ENCODE data around the gene MIER3.

The MIER3 gene

DNA sequence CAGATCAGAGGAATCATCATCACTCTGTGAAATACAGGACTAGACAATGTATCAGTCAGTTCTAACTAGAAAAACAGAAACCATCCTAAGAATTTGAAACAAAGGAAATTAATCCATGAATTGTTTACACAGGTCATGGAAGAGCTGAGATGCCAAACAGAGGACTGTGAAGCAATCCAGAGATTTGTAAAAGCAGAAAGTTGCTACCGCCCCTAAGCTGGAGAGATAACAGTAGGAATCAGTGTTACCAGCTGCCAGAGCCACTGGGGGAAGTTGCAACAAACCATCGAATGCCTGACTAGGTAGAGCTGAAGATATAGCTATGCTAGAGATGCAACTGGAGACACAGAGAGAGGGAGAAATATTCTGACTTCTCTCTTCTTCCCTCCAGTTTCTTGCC, 10.4 kb upstream of the MIER3 start:
- no peak for DNase-seq (ENCODE audit: low read depth in 2 of 2, low spot score in 1 of 2)

DNA sequence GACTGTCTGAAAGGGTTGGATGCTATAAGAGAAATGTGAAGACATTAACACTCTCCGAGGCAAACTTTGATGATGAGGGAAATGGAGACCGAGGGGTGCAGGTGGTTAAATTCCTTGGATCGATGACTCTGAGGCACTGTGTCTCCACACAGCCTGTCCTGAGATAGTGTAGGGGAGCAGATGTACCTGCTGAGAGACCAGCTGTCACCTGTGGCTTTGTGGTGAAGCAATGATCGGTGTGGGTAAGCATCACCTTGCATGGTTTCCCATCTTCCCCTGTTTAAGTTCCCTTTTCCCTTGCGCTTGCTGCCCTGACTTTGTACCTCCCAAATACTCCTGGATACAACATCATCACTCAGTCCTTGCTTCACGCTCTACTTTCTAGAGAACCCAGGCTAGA, 9.8 kb upstream of the MIER3 start:
- DNase-seq (ENCODE audit: low read depth in 2 of 2, low spot score in 1 of 2): no peak

DNA sequence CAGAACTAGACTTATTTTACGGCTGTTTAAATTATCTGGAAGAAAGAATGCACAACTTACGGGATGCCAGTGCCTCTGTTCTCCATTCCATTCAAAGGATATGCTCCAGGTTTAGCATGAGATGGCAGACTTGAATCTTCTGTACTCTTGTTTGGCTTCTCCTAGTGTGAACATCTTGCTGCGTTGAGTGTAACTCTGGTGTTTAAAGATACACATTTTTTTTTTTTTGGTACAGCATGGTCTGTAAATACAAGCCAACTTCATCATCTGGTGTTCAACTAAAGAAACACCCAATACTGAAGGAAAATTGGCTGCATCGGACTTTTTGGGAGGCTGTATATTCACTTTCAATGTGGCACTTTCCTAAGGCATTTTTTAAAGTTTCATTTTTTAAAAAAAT, 7.4 kb upstream of the MIER3 start:
- no peak for DNase-seq (ENCODE audit: low read depth in 2 of 2, low spot score in 1 of 2)

DNA sequence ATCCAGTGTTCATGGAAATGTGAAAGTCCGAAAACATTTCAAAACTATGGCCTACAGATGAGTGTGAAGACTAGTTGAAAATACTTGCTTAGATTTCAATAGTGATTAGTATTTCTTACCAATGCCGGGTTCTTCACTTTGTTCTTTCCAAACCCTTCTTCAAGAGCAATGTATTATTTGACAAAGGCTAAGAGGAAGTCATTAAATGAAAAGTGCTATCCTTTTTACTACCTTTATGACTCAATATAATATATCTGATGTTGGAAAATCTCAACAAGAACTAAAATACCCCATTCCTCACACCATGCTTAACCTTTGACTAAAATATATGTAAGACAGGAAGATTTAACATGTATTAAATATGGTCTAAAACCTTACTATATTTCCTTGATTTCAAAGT, 6.7 kb upstream of the MIER3 start:
- no peak for DNase-seq (ENCODE audit: low read depth in 2 of 2, low spot score in 1 of 2)

DNA sequence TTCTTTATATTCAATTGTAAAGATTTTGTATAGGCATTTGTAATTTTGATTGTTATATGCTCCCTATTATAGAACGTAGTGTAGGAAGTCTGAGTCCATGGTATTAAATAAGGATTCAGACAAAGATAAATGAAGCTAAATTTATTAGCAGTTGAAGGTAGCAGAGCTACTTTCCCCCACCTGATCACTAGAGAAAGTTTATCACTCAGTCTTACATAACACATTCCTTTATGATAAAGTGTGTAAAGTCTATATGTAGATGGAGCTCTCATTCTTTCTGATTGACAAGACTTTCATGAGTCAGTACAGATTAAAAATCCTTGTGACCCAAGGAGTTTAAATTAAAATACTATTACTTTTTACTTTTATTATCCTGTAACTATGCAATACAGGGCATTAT, 2.3 kb upstream of the MIER3 start:
- DNase-seq (ENCODE audit: low read depth in 2 of 2, low spot score in 1 of 2): no peak

DNA sequence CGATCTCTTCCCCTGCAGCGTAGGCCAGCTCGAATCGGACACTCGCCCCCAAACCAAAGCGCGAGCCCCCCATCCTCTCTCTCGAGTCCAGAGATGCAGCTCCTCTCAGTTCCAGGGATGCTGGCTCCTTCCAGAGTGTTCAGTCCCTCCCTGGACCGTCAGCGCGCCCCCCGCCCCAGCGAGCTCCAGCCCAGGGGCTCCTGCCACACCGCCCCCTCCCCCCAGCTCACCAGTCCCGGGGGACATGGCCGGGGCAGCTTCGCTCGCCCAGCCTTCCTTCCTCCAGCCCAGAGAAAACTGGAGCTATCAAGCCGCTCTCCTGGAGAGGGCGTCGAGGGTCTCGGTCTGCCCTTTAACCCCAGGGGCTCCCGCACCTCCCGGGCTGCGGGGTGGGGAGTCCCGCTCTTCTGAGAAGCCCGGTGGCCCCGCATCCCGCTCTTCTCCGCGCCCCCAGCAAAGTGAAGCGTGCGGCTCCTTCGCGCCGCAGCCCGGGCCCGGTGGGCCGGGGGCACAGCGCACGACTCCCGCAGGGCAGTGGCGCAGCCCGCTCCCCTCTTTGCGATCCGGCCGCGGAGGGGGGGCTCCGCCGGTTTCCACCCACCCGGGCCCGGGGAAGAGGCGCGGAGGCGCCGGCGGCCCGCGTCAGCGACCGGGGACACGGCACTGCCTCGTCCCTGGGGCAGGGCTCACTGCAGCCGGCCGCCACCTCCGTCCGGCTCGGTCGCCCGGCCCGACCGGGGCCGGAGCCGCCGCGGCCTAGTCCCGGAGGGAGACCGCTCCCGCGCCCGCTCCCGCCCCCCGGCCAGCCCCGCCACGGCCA, 587 bp downstream of the MIER3 start:
- DNase-seq (ENCODE audit: low read depth in 2 of 2, low spot score in 1 of 2): no peak

DNA sequence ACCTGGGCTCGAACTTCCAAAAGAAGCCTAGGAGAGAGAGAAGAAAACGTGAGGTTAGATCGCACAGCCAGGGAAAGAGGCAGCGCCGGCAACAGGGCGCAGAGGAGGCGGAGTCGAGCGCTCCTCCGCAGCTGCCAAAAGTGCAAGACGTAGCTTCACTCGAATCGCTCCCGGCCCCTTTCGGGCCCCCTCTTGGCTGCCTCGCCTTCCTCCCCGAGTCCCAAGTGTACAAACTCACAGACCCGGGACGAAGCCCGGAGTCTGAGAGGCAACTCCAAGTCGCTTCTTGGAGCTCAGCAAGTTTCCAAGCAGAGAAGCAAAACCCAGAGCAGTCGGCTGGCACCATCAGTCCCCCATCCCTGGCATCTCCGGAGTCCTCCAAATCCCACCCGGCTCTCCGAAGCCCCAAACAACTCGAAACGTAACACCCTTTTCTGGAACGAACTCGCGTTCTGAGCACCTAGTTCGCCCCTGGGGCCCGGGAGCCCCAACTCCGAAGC, 1.2 kb downstream of the MIER3 start:
- DNase-seq (ENCODE audit: low read depth in 2 of 2, low spot score in 1 of 2): peak in 1 of 2 donors; percentile 17

DNA sequence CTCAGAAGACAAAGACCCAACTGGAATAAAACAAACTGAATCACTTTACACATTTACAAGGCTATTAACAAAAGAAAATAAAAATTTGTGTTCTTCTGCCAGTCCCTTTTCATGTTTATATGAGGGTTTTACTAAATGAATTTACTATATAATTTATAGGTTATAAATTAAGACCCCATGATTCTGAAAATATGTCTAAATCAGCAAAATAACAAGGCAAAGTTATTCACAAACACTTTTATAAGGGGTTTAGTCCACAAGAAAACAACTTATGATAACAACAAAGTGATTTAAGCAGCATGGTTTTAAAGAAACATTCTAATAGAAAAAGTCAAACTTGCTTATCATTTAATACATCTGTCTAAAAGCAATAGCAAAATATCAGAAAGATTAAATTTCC, 4.9 kb downstream of the MIER3 start:
- no peak for DNase-seq (ENCODE audit: low read depth in 2 of 2, low spot score in 1 of 2)

DNA sequence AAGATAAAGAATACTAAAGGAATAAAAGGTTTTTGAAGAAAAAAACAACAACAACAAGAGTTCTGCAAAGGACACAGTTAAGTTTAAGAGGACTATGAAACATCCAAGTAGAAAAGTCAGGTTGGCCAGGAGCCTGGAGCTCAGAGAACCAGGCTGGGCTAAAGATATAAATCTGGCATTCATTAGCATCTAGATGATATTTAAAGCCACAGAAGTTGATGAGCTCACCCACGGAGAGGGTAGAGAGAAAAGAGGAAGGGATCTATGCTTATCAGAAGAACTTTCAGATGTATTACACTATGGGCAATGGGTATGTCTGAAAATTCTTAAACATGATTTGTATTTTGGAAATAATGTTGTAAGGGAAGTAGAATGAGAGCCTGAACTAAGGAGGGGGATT, 9.9 kb downstream of the MIER3 start:
- DNase-seq (ENCODE audit: low read depth in 2 of 2, low spot score in 1 of 2): no peak

DNA sequence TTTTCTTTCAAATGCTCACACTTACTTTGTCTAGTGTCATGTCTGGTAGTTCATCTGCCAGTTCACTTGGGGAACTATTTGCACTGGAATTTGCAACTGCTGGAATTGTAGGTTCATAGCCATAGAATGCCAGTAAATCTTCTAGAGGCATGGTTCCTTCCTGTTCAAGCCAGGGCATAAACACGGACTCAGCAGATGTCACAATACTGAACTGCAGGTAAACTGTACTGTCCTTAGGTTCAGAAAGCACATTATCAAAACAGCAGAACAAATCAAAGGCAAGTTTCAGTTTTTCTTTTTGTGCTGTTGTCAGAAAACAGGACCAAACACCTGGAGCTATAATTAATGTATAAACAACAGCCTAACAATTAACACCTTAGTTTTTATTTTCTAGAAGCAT, 13.1 kb downstream of the MIER3 start:
- no peak for DNase-seq (ENCODE audit: low read depth in 2 of 2, low spot score in 1 of 2)

DNA sequence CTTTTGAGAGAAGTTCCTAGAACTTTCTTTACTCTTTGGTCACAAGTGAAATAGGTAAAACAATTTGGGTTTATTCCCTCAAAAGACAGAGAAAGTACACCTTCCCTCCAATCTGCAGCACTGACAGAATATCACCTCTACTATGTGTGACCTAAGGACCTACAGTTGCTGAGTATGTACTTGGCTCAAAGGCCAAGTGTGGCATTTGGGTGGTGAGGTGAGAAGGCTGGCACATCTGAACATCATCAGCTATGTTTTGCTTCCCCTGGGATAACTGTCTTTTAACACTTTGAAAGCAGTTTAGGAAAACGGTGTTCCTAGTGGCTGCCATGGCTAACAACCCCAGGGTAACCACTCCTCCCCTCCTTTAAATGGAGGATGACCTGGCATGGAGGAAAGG, 17.6 kb downstream of the MIER3 start:
- no peak for DNase-seq (ENCODE audit: low read depth in 2 of 2, low spot score in 1 of 2)

DNA sequence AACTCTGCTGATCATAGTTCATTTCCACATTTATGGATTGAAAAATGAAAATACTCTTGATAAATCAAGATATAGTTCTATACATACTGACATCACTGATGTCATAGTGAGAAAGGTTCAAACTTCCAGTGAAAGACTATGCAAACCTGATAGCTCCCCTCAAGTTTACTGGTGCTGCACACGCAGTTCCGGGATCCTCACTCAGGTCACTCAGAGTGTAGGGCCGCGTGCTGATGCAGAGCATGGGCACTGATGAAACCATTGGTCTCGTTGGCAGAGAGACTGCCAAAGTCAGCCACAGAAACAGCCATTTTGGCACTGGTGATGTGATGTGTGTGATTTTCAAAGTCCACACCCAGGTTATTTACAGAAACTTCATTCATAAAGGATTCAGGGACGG, 29.0 kb downstream of the MIER3 start:
- DNase-seq (ENCODE audit: low read depth in 2 of 2, low spot score in 1 of 2): no peak

DNA sequence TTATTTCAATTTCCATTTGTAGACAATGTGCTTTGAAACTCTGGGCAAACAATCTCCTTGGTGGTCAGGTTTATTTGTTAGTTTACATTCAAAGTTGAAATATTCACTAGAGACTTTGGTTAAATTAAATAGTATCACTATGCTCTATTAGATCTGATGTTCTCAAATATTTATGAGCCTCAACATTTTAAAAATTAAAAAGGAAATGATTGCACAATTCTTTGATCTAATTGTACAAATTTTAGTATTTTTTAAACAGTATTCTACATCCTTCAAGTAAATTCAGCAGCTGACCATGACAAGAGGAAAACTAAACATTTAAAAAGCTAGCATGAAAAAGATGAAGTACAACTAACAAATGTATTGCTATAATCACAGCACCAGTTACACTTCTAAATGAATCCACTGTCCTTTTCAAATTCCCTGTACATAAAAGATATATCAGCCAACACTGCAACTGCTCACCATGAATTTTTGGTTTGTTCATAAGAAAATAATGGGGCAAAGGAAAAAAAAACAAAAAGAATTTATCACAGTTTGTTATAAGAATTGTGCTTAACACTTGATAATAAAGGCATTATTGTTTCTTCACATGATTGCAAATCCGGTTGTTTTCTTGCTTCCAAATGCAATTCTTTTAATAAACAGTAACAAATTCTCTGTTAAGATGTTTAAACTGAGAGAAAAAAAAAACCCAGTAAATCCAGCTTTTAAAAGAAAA, 31.8 kb downstream of the MIER3 start:
- DNase-seq (ENCODE audit: low read depth in 2 of 2, low spot score in 1 of 2): no peak

DNA sequence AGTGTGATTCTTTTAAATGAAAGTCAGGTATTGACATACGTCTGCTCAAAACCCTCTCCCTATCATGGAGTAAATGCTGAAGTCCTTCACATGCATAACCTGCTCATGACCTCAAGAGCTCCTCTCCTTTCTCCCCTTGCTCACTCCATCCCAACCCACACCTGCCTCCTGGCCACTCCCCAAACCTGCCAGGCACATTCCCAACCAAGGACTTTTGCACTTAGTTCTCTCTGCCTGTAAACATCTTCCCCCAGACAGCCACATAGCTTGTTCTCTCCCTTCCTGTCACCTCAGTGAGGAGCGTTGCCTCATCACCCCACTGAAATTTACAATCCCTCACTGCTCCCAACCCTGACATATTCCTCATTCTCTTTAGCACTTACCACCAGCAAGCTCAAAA, 33.9 kb downstream of the MIER3 start:
- no peak for DNase-seq (ENCODE audit: low read depth in 2 of 2, low spot score in 1 of 2)

DNA sequence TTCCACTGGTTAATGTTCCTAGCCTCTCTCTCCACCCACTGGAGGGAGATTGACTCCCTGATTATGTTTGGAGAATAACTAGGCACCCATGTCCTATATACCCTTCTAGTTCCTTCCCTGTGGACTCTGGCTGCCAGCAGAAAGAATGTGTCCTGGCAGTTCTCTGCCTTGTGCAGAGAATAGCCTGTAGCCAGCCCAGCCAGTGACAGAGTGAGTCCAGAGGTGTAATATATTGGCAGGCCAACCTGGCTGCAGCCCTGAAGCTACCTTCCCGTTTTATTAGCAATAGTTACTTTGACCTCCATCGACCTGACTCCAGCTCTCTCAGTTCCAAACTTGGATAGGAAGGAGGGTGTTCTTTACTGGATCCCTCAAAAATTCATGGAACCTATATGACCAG, 34.4 kb downstream of the MIER3 start:
- no peak for DNase-seq (ENCODE audit: low read depth in 2 of 2, low spot score in 1 of 2)

DNA sequence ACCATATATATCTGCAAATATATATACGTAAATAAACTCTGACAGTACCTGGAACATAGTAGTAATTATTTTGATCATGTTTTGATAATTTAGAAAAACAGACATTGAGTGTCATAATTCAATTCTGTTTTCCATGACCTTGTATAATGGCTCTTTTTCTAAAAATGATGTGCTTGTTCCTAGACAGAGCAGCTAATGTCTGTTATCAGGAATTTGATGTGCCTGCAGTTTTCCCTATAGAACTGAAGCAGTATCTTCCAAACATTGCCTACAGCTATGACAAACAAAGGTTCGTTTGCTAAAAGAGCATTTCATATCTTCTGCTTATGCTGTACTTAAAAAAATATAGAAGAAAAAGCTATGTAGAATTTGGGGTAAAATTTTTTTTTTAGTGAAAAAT, 37.2 kb downstream of the MIER3 start:
- no peak for DNase-seq (ENCODE audit: low read depth in 2 of 2, low spot score in 1 of 2)

DNA sequence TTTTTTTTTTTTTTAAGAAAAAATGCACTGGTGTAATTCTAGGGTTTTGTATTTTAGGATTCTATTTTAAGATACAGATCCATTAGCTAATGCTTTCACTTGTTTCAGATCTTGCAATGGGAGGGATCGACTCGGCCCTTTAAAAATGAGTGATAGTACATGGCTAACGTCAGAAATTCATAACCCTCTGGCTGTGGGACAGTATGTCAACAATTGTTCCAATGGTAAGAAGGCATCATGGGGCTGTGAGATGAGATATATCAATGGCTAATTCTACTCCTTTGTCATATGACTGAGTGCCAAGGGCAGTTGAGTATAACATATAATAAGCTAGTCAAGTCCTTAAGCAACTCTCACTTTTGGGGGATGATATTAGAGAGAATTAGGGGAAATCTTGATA, 38.2 kb downstream of the MIER3 start:
- no peak for DNase-seq (ENCODE audit: low read depth in 2 of 2, low spot score in 1 of 2)

DNA sequence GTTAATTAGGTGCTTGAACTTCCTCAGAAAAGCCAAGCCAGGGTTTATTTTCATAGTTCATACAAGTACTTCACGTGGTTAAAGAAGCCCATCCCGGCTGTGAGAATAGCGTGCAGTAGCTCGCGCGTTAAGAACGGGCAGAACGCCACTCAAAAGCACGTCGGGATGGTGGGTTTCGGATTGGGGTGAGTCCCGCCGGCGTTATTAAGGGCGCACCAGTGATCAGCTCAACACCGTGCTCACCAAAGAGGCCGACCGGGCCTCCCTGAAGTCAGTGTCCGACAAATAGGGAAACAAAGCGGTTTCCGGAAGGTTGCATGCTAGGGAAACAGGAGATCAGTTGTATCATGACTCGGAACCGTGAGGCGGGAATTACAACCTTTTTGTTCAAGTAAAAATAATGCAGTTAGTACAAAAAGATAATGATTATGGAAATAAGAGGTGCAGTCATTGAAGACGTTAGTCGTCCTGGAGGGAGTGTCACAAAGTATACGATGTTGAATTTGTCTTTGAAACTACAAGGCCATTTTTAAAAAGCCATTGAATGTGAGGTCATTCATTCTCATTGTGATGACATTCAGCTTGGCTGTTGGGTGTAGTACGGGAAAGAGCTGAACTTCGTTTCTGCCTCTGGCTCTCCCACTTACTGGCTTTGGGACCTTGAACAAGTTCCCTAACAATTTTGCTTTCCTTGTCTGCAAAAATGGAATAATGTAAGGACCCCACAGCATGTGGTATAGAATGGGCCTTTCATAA, 41.5 kb downstream of the MIER3 start:
- DNase-seq (ENCODE audit: low read depth in 2 of 2, low spot score in 1 of 2): peak; percentile 4 to 8

DNA sequence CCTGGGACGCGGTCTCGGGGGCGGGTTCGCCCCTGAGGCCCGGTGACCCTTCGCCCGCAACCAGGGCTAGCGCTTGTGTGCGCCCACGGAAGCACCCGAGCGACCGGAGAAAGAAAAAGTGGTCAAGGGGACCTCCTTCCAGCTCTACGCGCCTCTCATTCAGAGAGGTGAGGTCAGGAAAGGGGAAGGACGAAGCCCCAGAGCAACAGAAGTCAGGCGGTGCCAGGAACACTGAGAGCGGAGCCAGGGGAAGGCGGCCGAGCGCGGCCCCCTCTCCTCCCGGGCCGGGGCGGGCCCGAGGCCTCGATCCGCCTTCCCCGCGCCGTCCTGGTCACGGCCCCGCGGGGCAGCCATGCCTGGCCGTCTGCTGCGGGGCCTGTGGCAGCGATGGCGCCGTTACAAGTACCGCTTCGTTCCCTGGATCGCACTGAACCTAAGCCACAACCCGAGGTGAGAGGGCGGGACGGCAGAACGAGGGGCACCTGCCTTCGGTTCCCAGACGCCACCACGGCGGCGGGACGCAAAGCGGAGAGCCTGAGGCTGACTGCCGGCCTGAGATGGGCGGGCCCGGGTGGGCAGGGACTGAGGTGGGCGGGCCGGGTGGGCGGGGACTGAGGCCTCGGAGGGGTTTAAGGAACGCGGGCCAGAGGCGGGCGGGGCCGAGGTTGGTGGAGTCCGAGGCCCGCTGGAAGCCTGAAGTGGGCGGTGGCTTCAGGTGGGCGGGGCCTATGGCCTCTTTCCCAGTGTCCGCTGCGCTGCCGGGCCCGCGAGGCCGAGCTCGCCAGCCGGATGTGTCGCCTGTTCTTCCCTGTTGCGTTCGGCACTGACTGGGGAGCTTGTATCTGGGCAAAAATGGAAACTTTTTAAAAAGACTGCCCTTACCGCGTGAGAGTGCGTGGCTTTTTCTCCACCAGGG, 42.4 kb downstream of the MIER3 start, which contains the start of gene SETD9:
SETD9 (plus strand) TSS at position 303 of the 916 bp plus-strand sequence; CDS start at position 353, 50 bp downstream.
- DNase-seq (ENCODE audit: low read depth in 2 of 2, low spot score in 1 of 2): peak; percentile 68 to 77

DNA sequence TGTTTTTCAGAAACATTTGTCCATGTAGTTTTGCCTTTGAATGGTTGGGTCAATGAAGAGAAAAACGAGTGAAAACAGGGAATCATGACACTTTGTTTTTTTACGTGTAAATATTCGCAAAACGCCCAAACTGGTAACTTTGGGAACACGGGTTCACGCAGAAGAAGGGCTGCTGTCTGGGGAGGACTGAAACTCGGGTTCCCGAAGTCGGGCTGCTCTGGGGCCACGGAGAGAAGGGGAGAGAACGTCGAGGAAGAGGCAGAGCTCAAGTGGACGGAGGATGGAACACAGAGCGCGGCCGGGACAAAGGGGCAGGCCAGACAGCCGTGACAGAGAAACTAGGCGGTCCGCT, 43.0 kb downstream of the MIER3 start:
- DNase-seq (ENCODE audit: low read depth in 2 of 2, low spot score in 1 of 2): peak in 1 of 2 donors; percentile 2

All from stimulated activated CD8-positive, alpha-beta memory T cell treated with anti-CD3 and anti-CD28 coated beads, Interleukin-4, amount 100 ng/mL, for 1 hour (primary cell).